ENCODE results near the gene HEG1. TPM values are rescaled to one million over a fixed set of nuclear protein-coding genes. Genes with fewer than 3 reads are reported as not detected.

HEG1 gene
- total and polyA plus RNA-seq, 3 experiments from 2014 or later: 6.3 to 21.3 (median 20.9) TPM

- Histone ChIP-seq H3K27me3 (ENCODE audit: insufficient read depth, low read length, poor library complexity, severe bottlenecking) (no peaks in the 10 kb centered on the region), H3K27ac (ENCODE audit: low read depth, low read length) (no peak overlapping the region), H3K9me3 (ENCODE audit: low read length) (no peaks in the 10 kb centered on the region), H3K4me3 (ENCODE audit: low read length) (no peak overlapping the region), H3K4me1 (ENCODE audit: insufficient read depth, low read length) (peaks cover 28% of the 10 kb centered on the region), H3K36me3 (ENCODE audit: insufficient read depth, low read length) (no peaks in the 10 kb centered on the region)
- ChIA-PET POLR2A (no interaction called here), CTCF (interaction anchor here (1.1 kb wide), 1 partner anchor 12 kb away, joined by 3 read pairs; no protein-coding TSS in a partner anchor)
- Mint-ChIP-seq H3K4me1 (peaks cover 28 to 33% (median 30%) of the 10 kb centered on the region in 3 donors), H3K27ac (peak overlapping the region in 6 of 8 donors; percentile 11 to 84 (median 71)), H3K36me3 (peaks cover 0 to 7% (median 0%) of the 10 kb centered on the region in 3 donors), H3K9me3 (no peaks in the 10 kb centered on the region), H3K4me3 (peak overlapping the region; percentile 7 to 85 (median 72)), H3K27me3 (peaks cover 2 to 14% of the 10 kb centered on the region in 2 donors)
- DNase-seq: no peak
These were observed 1.5 kb upstream of the HEG1 start for GRCh38 chr3:125057186-125057850.

DNA sequence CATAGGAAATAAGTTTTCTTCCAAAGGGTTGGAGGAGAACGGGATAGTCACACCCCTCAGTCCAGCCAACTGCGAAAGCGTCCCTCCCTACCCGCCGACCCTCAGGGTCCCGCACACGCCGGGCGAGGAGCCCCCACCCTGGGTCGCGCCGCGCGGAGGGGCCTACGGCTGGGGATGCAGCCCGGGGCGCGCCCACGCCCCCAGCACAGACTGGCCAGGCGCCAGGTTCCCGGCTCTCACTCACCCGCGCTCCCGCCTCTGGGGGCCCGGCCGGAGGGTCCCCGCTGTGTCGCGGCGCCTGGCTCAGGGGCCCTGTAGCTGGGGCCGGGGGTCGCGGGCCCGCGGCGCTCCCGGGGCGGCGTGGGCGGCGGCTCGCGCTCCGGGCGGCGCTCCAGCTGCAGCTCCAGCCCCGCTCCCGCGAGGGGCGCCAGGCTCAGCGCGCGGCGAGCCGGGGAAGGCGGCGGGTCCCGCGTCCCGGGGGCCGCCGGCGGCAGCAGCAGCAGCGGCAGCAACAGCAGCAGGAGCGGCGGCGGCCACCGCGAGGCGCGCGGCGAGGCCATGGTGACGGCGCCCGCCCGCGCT is 375 bp downstream of the HEG1 start:
- CTCF ChIA-PET: no interaction called here
- peaks cover 47 to 52% (median 49%) of the 10 kb centered on the region in 3 donors for H3K4me1 Mint-ChIP-seq
- H3K36me3 Mint-ChIP-seq: peaks cover 0 to 7% (median 0%) of the 10 kb centered on the region in 3 donors
- no peaks in the 10 kb centered on the region for H3K9me3 ChIP-seq (ENCODE audit: low read length)
- no peaks in the 10 kb centered on the region for H3K36me3 ChIP-seq (ENCODE audit: insufficient read depth, low read length)
- peaks cover 44% of the 10 kb centered on the region for H3K4me1 ChIP-seq (ENCODE audit: insufficient read depth, low read length)
- DNase-seq: peak in 4 of 5 donors; percentile 9 to 57 (median 14)
- H3K27me3 ChIP-seq (ENCODE audit: insufficient read depth, low read length, poor library complexity, severe bottlenecking): no peaks in the 10 kb centered on the region
- H3K4me3 Mint-ChIP-seq: peak overlapping the region; percentile 92 to 99 (median 97)
- H3K27ac Mint-ChIP-seq: peak overlapping the region; percentile 89 to 99 (median 95)
- no peaks in the 10 kb centered on the region for H3K9me3 Mint-ChIP-seq
- peaks cover 2 to 3% of the 10 kb centered on the region in 2 donors for H3K27me3 Mint-ChIP-seq
- H3K27ac ChIP-seq (ENCODE audit: low read depth, low read length): peak overlapping the region; percentile 77
- H3K4me3 ChIP-seq (ENCODE audit: low read length): peak overlapping the region; percentile 95
- POLR2A ChIA-PET: no interaction called here

DNA sequence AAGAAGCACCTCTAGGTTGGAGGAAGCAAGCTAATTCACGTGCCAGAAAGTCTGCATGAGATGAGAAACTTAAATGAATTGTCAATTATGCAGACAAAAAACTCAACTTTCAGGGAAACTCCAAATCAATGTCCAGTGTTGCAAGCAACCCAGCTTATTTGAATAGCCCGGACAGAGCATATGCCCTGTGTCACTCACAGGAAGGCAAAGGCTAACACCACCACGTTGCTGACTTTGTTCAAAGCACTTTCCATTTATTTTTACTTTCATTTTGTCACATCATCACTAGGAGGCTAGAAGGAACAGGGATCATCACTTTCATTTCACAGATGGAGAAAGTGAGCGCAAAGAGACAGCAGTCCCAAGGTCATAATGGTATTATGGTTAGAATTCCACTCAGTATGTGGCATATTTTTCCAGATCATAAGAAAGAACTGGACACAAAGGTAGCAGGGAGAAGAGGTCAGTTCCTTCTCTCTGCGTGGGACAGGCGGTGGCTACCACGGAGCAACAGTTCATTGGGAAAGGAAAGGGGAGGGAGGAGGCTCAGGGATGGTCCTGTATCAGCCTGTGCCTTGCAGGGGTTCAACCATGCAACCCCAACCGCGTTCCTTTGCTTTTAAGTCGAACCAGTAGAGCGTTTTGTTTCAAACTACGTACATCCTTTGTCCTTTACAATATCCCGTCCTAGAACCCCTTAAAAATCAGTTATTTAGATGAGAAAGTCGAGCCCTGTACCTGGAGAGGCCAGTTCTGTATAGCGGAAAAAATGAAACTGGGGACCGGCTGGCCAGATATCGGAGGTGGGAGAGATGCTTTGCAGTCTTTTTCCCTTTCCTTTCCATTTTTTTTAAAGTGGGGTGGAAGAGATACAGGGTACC is 1.1 kb downstream of the HEG1 start:
- peak overlapping the region; percentile 95 for H3K4me3 ChIP-seq (ENCODE audit: low read length)
- peaks cover 51 to 56% (median 52%) of the 10 kb centered on the region in 3 donors for H3K4me1 Mint-ChIP-seq
- ChIA-PET POLR2A (interaction anchor here (1.0 kb wide), 1 partner anchor 65 kb away, joined by 3 read pairs; no protein-coding TSS in a partner anchor), CTCF (interaction anchor here (0.7 to 1.4 kb wide), 2 partner anchors 17 to 65 kb away, joined by 3 to 4 read pairs; no protein-coding TSS in a partner anchor)
- peaks cover 0 to 7% (median 0%) of the 10 kb centered on the region in 3 donors for H3K36me3 Mint-ChIP-seq
- H3K36me3 ChIP-seq (ENCODE audit: insufficient read depth, low read length): no peaks in the 10 kb centered on the region
- peak in 3 of 5 donors; percentile 15 to 54 (median 26) for DNase-seq
- peak overlapping the region; percentile 77 for H3K27ac ChIP-seq (ENCODE audit: low read depth, low read length)
- H3K4me3 Mint-ChIP-seq: peak overlapping the region; percentile 92 to 99 (median 97)
- H3K9me3 Mint-ChIP-seq: no peaks in the 10 kb centered on the region
- H3K27me3 ChIP-seq (ENCODE audit: insufficient read depth, low read length, poor library complexity, severe bottlenecking): no peaks in the 10 kb centered on the region
- no peaks in the 10 kb centered on the region for H3K27me3 Mint-ChIP-seq
- H3K27ac Mint-ChIP-seq: peak overlapping the region; percentile 89 to 99 (median 95)
- peaks cover 46% of the 10 kb centered on the region for H3K4me1 ChIP-seq (ENCODE audit: insufficient read depth, low read length)
- no peaks in the 10 kb centered on the region for H3K9me3 ChIP-seq (ENCODE audit: low read length)

DNA sequence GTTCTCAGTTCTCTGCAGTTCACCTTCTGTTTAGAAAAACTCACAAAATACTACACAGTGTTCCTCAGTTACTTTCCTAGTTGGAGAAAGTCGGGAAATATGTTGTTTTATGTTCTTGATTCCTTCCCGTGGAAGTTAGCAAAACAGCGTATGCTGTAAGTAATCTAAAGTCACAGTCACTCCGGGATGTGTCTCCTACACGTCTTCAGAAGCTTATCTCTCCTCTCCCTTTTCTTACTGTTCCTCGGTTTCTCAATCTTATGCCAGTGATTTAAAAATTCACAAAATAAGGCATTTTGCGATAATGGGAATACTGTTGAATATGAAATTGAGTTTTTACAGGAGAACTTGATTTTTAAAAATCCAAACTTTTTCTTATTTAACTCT is 1.7 kb downstream of the HEG1 start:
- H3K36me3 Mint-ChIP-seq: peaks cover 0 to 8% (median 0%) of the 10 kb centered on the region in 3 donors
- ChIA-PET CTCF (interaction anchor here (0.7 to 1.4 kb wide), 2 partner anchors 17 to 65 kb away, joined by 3 to 4 read pairs; no protein-coding TSS in a partner anchor), POLR2A (interaction anchor here (1.0 kb wide), 1 partner anchor 66 kb away, joined by 3 read pairs; no protein-coding TSS in a partner anchor)
- H3K36me3 ChIP-seq (ENCODE audit: insufficient read depth, low read length): no peaks in the 10 kb centered on the region
- no peaks in the 10 kb centered on the region for H3K9me3 Mint-ChIP-seq
- H3K4me1 ChIP-seq (ENCODE audit: insufficient read depth, low read length): peaks cover 46% of the 10 kb centered on the region
- H3K4me1 Mint-ChIP-seq: peaks cover 57 to 62% (median 59%) of the 10 kb centered on the region in 3 donors
- peak overlapping the region; percentile 92 to 99 (median 97) for H3K4me3 Mint-ChIP-seq
- no peaks in the 10 kb centered on the region for H3K27me3 ChIP-seq (ENCODE audit: insufficient read depth, low read length, poor library complexity, severe bottlenecking)
- no peaks in the 10 kb centered on the region for H3K27me3 Mint-ChIP-seq
- H3K27ac ChIP-seq (ENCODE audit: low read depth, low read length): peak overlapping the region; percentile 77
- H3K27ac Mint-ChIP-seq: peak overlapping the region; percentile 89 to 99 (median 95)
- no peak for DNase-seq
- peak overlapping the region; percentile 95 for H3K4me3 ChIP-seq (ENCODE audit: low read length)
- H3K9me3 ChIP-seq (ENCODE audit: low read length): no peaks in the 10 kb centered on the region

DNA sequence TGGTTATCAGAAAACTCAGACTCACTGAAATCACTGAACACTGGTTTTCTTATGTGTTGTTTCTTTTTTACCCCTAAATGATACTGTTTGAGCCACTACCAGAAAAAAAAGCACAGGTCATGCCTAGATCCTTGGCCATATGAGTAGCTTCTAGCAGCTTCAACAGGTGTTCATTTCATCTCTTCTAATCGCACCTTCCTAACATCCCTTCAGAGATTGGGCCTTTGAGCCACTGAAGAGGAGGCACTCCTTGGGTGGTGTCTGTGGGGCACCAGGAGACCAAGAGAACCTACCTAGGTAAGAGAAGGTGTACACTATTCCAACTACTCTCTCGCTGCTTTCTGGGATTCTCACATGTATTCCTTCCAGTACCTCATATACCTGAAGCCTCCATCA is 2.5 kb downstream of the HEG1 start:
- DNase-seq: no peak
- H3K4me1 Mint-ChIP-seq: peaks cover 63 to 68% (median 66%) of the 10 kb centered on the region in 3 donors
- H3K4me3 ChIP-seq (ENCODE audit: low read length): no peak overlapping the region
- H3K27ac ChIP-seq (ENCODE audit: low read depth, low read length): peak overlapping the region; percentile 55
- peak overlapping the region; percentile 89 to 99 (median 95) for H3K27ac Mint-ChIP-seq
- no peaks in the 10 kb centered on the region for H3K27me3 ChIP-seq (ENCODE audit: insufficient read depth, low read length, poor library complexity, severe bottlenecking)
- H3K27me3 Mint-ChIP-seq: no peaks in the 10 kb centered on the region
- H3K9me3 ChIP-seq (ENCODE audit: low read length): no peaks in the 10 kb centered on the region
- H3K4me1 ChIP-seq (ENCODE audit: insufficient read depth, low read length): peaks cover 46% of the 10 kb centered on the region
- ChIA-PET POLR2A (interaction anchor here (0.8 kb wide), 1 partner anchor 67 kb away, joined by 3 read pairs; no protein-coding TSS in a partner anchor), CTCF (interaction anchor here (1.3 to 1.4 kb wide), 2 partner anchors 10 to 66 kb away, joined by 3 to 4 read pairs; no protein-coding TSS in a partner anchor)
- H3K36me3 Mint-ChIP-seq: peaks cover 0 to 10% (median 3%) of the 10 kb centered on the region in 3 donors
- no peaks in the 10 kb centered on the region for H3K9me3 Mint-ChIP-seq
- H3K4me3 Mint-ChIP-seq: peak overlapping the region; percentile 75 to 99 (median 94)
- H3K36me3 ChIP-seq (ENCODE audit: insufficient read depth, low read length): no peaks in the 10 kb centered on the region

- POLR2A ChIA-PET: interaction anchor here (0.8 to 1.0 kb wide), 3 partner anchors 67 to 97 kb away, joined by 3 read pairs; no protein-coding TSS in a partner anchor
- H3K9me3 Mint-ChIP-seq: no peaks in the 10 kb centered on the region
- H3K27me3 Mint-ChIP-seq: no peaks in the 10 kb centered on the region
- peak overlapping the region; percentile 55 for H3K27ac ChIP-seq (ENCODE audit: low read depth, low read length)
- H3K36me3 ChIP-seq (ENCODE audit: insufficient read depth, low read length): no peaks in the 10 kb centered on the region
- H3K4me3 ChIP-seq (ENCODE audit: low read length): peak overlapping the region; percentile 48
- peak overlapping the region; percentile 89 to 99 (median 95) for H3K27ac Mint-ChIP-seq
- CTCF ChIA-PET: interaction anchor here (0.9 to 1.3 kb wide), 6 partner anchors 9 to 97 kb away, joined by 3 read pairs; no protein-coding TSS in a partner anchor
- H3K4me3 Mint-ChIP-seq: peak overlapping the region; percentile 75 to 99 (median 94)
- peaks cover 0 to 10% (median 4%) of the 10 kb centered on the region in 3 donors for H3K36me3 Mint-ChIP-seq
- DNase-seq: no peak
- H3K4me1 ChIP-seq (ENCODE audit: insufficient read depth, low read length): peaks cover 46% of the 10 kb centered on the region
- H3K27me3 ChIP-seq (ENCODE audit: insufficient read depth, low read length, poor library complexity, severe bottlenecking): no peaks in the 10 kb centered on the region
- H3K9me3 ChIP-seq (ENCODE audit: low read length): no peaks in the 10 kb centered on the region
- H3K4me1 Mint-ChIP-seq: peaks cover 69 to 72% (median 70%) of the 10 kb centered on the region in 3 donors
These were observed 3.0 kb downstream of the HEG1 start for GRCh38 chr3:125052624-125053303.
